SK-N-MC (cell line): ENCODE data around the gene FHIT.

Source experiments
- EZH2 ChIP-seq: fragments of 200-600 bp; sonication (generic); IDR thresholded peaks from one replicate; pipeline ENCODE4 v1.6.1; 2017; ENCODE audit warnings: antibody characterized with exemption
- FOXP2 ChIP-seq: optimal IDR thresholded peaks from 2 replicates; pipeline ENCODE3; 2011; ENCODE audit warnings: mild to moderate bottlenecking, moderate library complexity; ENCODE audit not compliant: insufficient read depth; ENCODE audit errors: extremely low read length, control extremely low read depth
- POLR2AphosphoS5 ChIP-seq: IDR thresholded peaks from 2 replicates; pipeline ENCODE4 v1.6.1; 2012; ENCODE audit warnings: mild to moderate bottlenecking, low read depth, low read length, borderline replicate concordance

DNA sequence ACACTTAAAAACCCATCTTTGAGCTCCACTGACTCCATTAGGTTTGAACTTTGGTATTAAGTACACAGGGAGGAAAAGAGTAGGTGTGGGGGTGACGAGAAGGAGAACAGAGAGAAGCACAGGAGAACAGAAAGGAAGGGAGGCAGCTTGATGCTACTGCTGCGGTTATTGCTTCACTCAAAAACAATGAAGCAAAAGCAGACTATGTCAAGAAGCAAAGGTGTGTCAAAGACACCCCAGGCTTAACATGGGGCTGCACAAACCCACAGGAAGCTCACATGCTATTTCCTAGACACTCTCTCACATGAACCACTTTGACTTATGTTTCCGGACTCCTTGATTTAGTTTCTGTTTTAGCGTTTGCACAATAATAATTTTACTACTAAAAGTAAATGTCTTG lies 1240.5 kb downstream of the FHIT start:
- no peak for TF ChIP-seq POLR2AphosphoS5
- TF ChIP-seq EZH2: no peak
- no peak for TF ChIP-seq FOXP2
